Naive thymus-derived CD4-positive, alpha-beta T cell (primary cell): ENCODE measurements around the gene SMIM11. TPM values are rescaled to one million over a fixed set of nuclear protein-coding genes. Genes with fewer than 3 reads are reported as not detected.

ENCODE experiments used
- ATAC-seq: fragments of 150-1000 bp; cut with Tn5 transposase; 2 replicates; pipeline ENCODE4 v1.10.0; 2021; ENCODE audit warnings: mild to moderate bottlenecking, moderate library complexity
- CTCF ChIA-PET: fragments of 350-600 bp; sonication (Branson Sonifier 250); formaldehyde crosslinking; loops from one replicate; lab custom pipeline; 2021; ENCODE audit warnings: antibody characterized with exemption; lab: Charles Lee
- POLR2A ChIA-PET: fragments of 350-600 bp; sonication (Branson Sonifier 250); formaldehyde crosslinking; loops from one replicate; lab custom pipeline; 2021; ENCODE audit warnings: antibody characterized with exemption, inconsistent platforms; lab: Charles Lee
- DNase-seq, 9 donors: peaks; one replicate each; pipeline versions ENCODE4 v3.0.0 to v3.0.0-alpha.2; 2020 to 2022; ENCODE audit warnings: mixed read lengths in 1 of 9
- H3K27ac ChIP-seq: one replicate; pipeline ENCODE4 v1.7.0; 2013; ENCODE audit warnings: mild to moderate bottlenecking, low read depth, low read length, moderate library complexity
- H3K27me3 ChIP-seq, 2 donors: one replicate each; pipeline ENCODE4 v1.7.0; 2013; ENCODE audit warnings: low read length in 2 of 2, mild to moderate bottlenecking in 2 of 2, moderate library complexity in 2 of 2; ENCODE audit not compliant: control insufficient read depth in 2 of 2, insufficient read depth in 2 of 2
- H3K36me3 ChIP-seq, 3 experiments: 1 replicate in 2 of 3; 2 replicates in 1 of 3; pipeline ENCODE4 v1.7.0; 2013; ENCODE audit warnings: low read length in 3 of 3, mild to moderate bottlenecking in 3 of 3, moderate library complexity in 1 of 3; ENCODE audit not compliant: insufficient read depth in 3 of 3, control insufficient read depth in 2 of 3
- H3K4me1 ChIP-seq, 2 donors: one replicate each; pipeline ENCODE4 v1.7.0; 2013; ENCODE audit warnings: low read length in 2 of 2, mild to moderate bottlenecking in 2 of 2, moderate library complexity in 1 of 2; ENCODE audit not compliant: control insufficient read depth in 2 of 2, insufficient read depth in 2 of 2
- H3K4me3 ChIP-seq: 2 replicates; pipeline ENCODE4 v1.7.0; 2013; ENCODE audit warnings: mild to moderate bottlenecking, low read length
- H3K9me3 ChIP-seq, 3 experiments: 1 replicate in 2 of 3; 2 replicates in 1 of 3; pipeline ENCODE4 v1.7.0; 2013; ENCODE audit warnings: low read length in 3 of 3; ENCODE audit not compliant: control insufficient read depth in 2 of 3
- H3K27ac Mint-ChIP-seq, 9 donors: one replicate each; pipeline ENCODE4 v1.8.0; 2020 to 2022; ENCODE audit warnings: mixed read lengths in 9 of 9, mild to moderate bottlenecking in 8 of 9, moderate library complexity in 5 of 9, inconsistent platforms in 2 of 9
- H3K27me3 Mint-ChIP-seq, 5 donors: one replicate each; pipeline ENCODE4 v1.8.0; 2021 to 2022; ENCODE audit warnings: mixed read lengths in 5 of 5, mild to moderate bottlenecking in 1 of 5
- H3K36me3 Mint-ChIP-seq, 5 donors: one replicate each; pipeline ENCODE4 v1.8.0; 2020 to 2022; ENCODE audit warnings: mixed read lengths in 5 of 5, mild to moderate bottlenecking in 3 of 5, inconsistent platforms in 1 of 5
- H3K4me1 Mint-ChIP-seq, 7 donors: one replicate each; pipeline ENCODE4 v1.8.0; 2020 to 2022; ENCODE audit warnings: mixed read lengths in 7 of 7, mild to moderate bottlenecking in 3 of 7, inconsistent platforms in 1 of 7
- H3K4me3 Mint-ChIP-seq, 10 donors: one replicate each; pipeline ENCODE4 v1.8.0; 2020 to 2022; ENCODE audit warnings: mild to moderate bottlenecking in 10 of 10, mixed read lengths in 10 of 10, moderate library complexity in 6 of 10, inconsistent platforms in 2 of 10
- H3K9me3 Mint-ChIP-seq, 11 donors: one replicate each; pipeline ENCODE4 v1.8.0; 2020 to 2022; ENCODE audit warnings: mixed read lengths in 11 of 11, mild to moderate bottlenecking in 4 of 11, inconsistent platforms in 1 of 11, moderate library complexity in 1 of 11
- intact Hi-C, 2 donors: fragments of 100-400 bp; cut with micrococcal nuclease; formaldehyde crosslinking; loops; one replicate each; pipeline ENCODE4 v1.15.1; 2023
- polyA plus RNA-seq, 2 donors: library from polyadenylated mRNA; unstranded; fragments of 300-500 nt; fragmentation: Illumina TruSeq; gene quantifications; one replicate each; pipeline ENCODE4 v1.2.3, GENCODE V29; 2021
- total RNA-seq, 6 experiments: library from RNA in 5 of 6; stranded (reverse) in 5 of 6; gene quantifications; 1 replicate in 5 of 6; 2 replicates in 1 of 6; pipeline ENCODE4 v1.2.3 and lab custom pipeline; 2021 to 2026

Gene SMIM11
- total and polyA plus RNA-seq, 7 experiments from 2014 or later: 5.6 to 19.8 (median 8.9) TPM

GRCh38 chr21:34351786-34352241 is 23.5 kb upstream of the SMIM11 start:
- H3K4me1 ChIP-seq: no peaks in the 10 kb centered on the region
- Mint-ChIP-seq H3K36me3 (peaks cover 0 to 4% (median 0%) of the 10 kb centered on the region in 5 donors), H3K27ac (no peak overlapping the region), H3K4me3 (no peak overlapping the region), H3K27me3 (peaks cover 10 to 25% (median 22%) of the 10 kb centered on the region in 5 donors), H3K9me3 (peaks cover 0 to 9% (median 0%) of the 10 kb centered on the region in 11 donors), H3K4me1 (peaks cover 0 to 11% (median 8%) of the 10 kb centered on the region in 7 donors)
- no peak overlapping the region for H3K27ac ChIP-seq
- ChIA-PET POLR2A (interaction anchor here (0.6 to 1.4 kb wide), 3 partner anchors 413 to 472 kb away, joined by 4 read pairs; no protein-coding TSS in a partner anchor), CTCF (interaction anchor here (2.5 kb wide), 1 partner anchor 428 kb away, joined by 12 read pairs; no protein-coding TSS in a partner anchor)
- no peaks in the 10 kb centered on the region for H3K36me3 ChIP-seq
- intact Hi-C loops: no loop called here
- no peaks in the 10 kb centered on the region for H3K9me3 ChIP-seq
- peak in 2 of 9 donors; percentile 16 to 23 for DNase-seq
- no peak overlapping the region for H3K4me3 ChIP-seq
- H3K27me3 ChIP-seq: no peaks in the 10 kb centered on the region
- ATAC-seq: peak; percentile 69

- DNase-seq (no peak), ATAC-seq (no peak)
- POLR2A ChIA-PET: interaction anchor here (1.4 kb wide), 1 partner anchor 429 kb away, joined by 4 read pairs; no protein-coding TSS in a partner anchor
- CTCF ChIA-PET: interaction anchor here (2.5 kb wide), 1 partner anchor 429 kb away, joined by 12 read pairs; no protein-coding TSS in a partner anchor
- no peaks in the 10 kb centered on the region for H3K36me3 ChIP-seq
- H3K27ac ChIP-seq: no peak overlapping the region
- Mint-ChIP-seq H3K27me3 (peaks cover 13 to 29% (median 23%) of the 10 kb centered on the region in 5 donors), H3K4me3 (no peak overlapping the region), H3K4me1 (peaks cover 0 to 11% (median 5%) of the 10 kb centered on the region in 7 donors), H3K27ac (no peak overlapping the region), H3K9me3 (peaks cover 0 to 9% (median 0%) of the 10 kb centered on the region in 11 donors), H3K36me3 (peaks cover 0 to 4% (median 0%) of the 10 kb centered on the region in 5 donors)
- H3K4me1 ChIP-seq: no peaks in the 10 kb centered on the region
- no peaks in the 10 kb centered on the region for H3K9me3 ChIP-seq
- H3K27me3 ChIP-seq: no peaks in the 10 kb centered on the region
- intact Hi-C loops: no loop called here
- no peak overlapping the region for H3K4me3 ChIP-seq
Measured at GRCh38 chr21:34352556-34352955, 22.8 kb upstream of the SMIM11 start.

GRCh38 chr21:34353182-34353581 is 22.1 kb upstream of the SMIM11 start:
- Histone ChIP-seq H3K4me3 (no peak overlapping the region), H3K36me3 (no peaks in the 10 kb centered on the region), H3K27me3 (no peaks in the 10 kb centered on the region), H3K4me1 (no peaks in the 10 kb centered on the region), H3K27ac (no peak overlapping the region), H3K9me3 (no peaks in the 10 kb centered on the region)
- Mint-ChIP-seq H3K4me1 (peaks cover 0 to 7% (median 0%) of the 10 kb centered on the region in 7 donors), H3K36me3 (peaks cover 0 to 4% (median 0%) of the 10 kb centered on the region in 5 donors), H3K9me3 (peaks cover 0 to 9% (median 0%) of the 10 kb centered on the region in 11 donors), H3K27me3 (peaks cover 13 to 30% (median 23%) of the 10 kb centered on the region in 5 donors), H3K4me3 (no peak overlapping the region), H3K27ac (no peak overlapping the region)
- DNase-seq: no peak
- ATAC-seq: no peak
- POLR2A ChIA-PET: no interaction called here
- intact Hi-C loops: no loop called here
- CTCF ChIA-PET: interaction anchor here (0.6 to 2.5 kb wide), 2 partner anchors 15 to 429 kb away, joined by 3 to 12 read pairs; no protein-coding TSS in a partner anchor

GRCh38 chr21:34354836-34355235 is 20.5 kb upstream of the SMIM11 start:
- CTCF ChIA-PET: interaction anchor here (1.1 to 1.3 kb wide), 2 partner anchors 8 to 432 kb away, joined by 5 read pairs; no protein-coding TSS in a partner anchor
- Histone ChIP-seq H3K4me1 (no peaks in the 10 kb centered on the region), H3K27me3 (no peaks in the 10 kb centered on the region), H3K27ac (no peak overlapping the region), H3K4me3 (no peak overlapping the region), H3K36me3 (no peaks in the 10 kb centered on the region), H3K9me3 (no peaks in the 10 kb centered on the region)
- intact Hi-C loops: no loop called here
- DNase-seq (no peak), ATAC-seq (no peak)
- Mint-ChIP-seq H3K4me3 (no peak overlapping the region), H3K9me3 (peaks cover 0 to 15% (median 2%) of the 10 kb centered on the region in 11 donors), H3K27me3 (peaks cover 13 to 43% (median 37%) of the 10 kb centered on the region in 5 donors), H3K27ac (no peak overlapping the region), H3K4me1 (peaks cover 0 to 7% (median 0%) of the 10 kb centered on the region in 7 donors), H3K36me3 (peaks cover 0 to 4% (median 0%) of the 10 kb centered on the region in 5 donors)
- POLR2A ChIA-PET: no interaction called here

- Histone ChIP-seq H3K27me3 (no peaks in the 10 kb centered on the region), H3K27ac (no peak overlapping the region), H3K36me3 (no peaks in the 10 kb centered on the region), H3K4me1 (no peaks in the 10 kb centered on the region), H3K4me3 (no peak overlapping the region), H3K9me3 (no peaks in the 10 kb centered on the region)
- ChIA-PET POLR2A (no interaction called here), CTCF (no interaction called here)
- H3K9me3 Mint-ChIP-seq: peaks cover 0 to 15% (median 2%) of the 10 kb centered on the region in 11 donors
- H3K4me3 Mint-ChIP-seq: no peak overlapping the region
- no peak overlapping the region for H3K27ac Mint-ChIP-seq
- no peak for ATAC-seq
- DNase-seq: no peak
- H3K4me1 Mint-ChIP-seq: peaks cover 0 to 7% (median 0%) of the 10 kb centered on the region in 7 donors
- peaks cover 0 to 4% (median 0%) of the 10 kb centered on the region in 5 donors for H3K36me3 Mint-ChIP-seq
- peaks cover 13 to 45% (median 38%) of the 10 kb centered on the region in 5 donors for H3K27me3 Mint-ChIP-seq
- intact Hi-C loops: no loop called here
Measured at GRCh38 chr21:34355570-34355969, 19.7 kb upstream of the SMIM11 start.

- no peak overlapping the region for H3K4me3 ChIP-seq
- DNase-seq: no peak
- Mint-ChIP-seq H3K4me1 (peaks cover 0 to 15% (median 9%) of the 10 kb centered on the region in 7 donors), H3K27ac (no peak overlapping the region), H3K4me3 (no peak overlapping the region), H3K9me3 (peaks cover 0 to 9% (median 0%) of the 10 kb centered on the region in 11 donors), H3K27me3 (peaks cover 18 to 49% (median 43%) of the 10 kb centered on the region in 5 donors), H3K36me3 (peaks cover 0 to 4% (median 0%) of the 10 kb centered on the region in 5 donors)
- CTCF ChIA-PET: interaction anchor here (0.6 to 1.2 kb wide), 4 partner anchors 10 to 1947 kb away, joined by 3 to 4 read pairs (median 3); no protein-coding TSS in a partner anchor
- no peak overlapping the region for H3K27ac ChIP-seq
- POLR2A ChIA-PET: no interaction called here
- H3K27me3 ChIP-seq: no peaks in the 10 kb centered on the region
- H3K4me1 ChIP-seq: no peaks in the 10 kb centered on the region
- no peaks in the 10 kb centered on the region for H3K9me3 ChIP-seq
- no peak for ATAC-seq
- intact Hi-C loops: no loop called here
- no peaks in the 10 kb centered on the region for H3K36me3 ChIP-seq
Measured at GRCh38 chr21:34357889-34358288, 17.4 kb upstream of the SMIM11 start.
